Ishikawa (cell line): ENCODE results near the gene RXFP4.

Experiments used
- CEBPB ChIP-seq: IDR thresholded peaks from 2 replicates; pipeline ENCODE4 v1.6.1; 2012
- CREB1 ChIP-seq: IDR thresholded peaks from 2 replicates; pipeline ENCODE4 v1.6.1; 2012; ENCODE audit warnings: low read depth
- EGR1 ChIP-seq: IDR thresholded peaks from 2 replicates; pipeline ENCODE4 v1.6.1; 2012
- EP300 ChIP-seq: IDR thresholded peaks from 2 replicates; pipeline ENCODE4 v1.6.1; 2012; ENCODE audit warnings: borderline replicate concordance
- FOXM1 ChIP-seq: IDR thresholded peaks from 2 replicates; pipeline ENCODE4 v1.6.1; 2012; ENCODE audit warnings: low read depth, borderline replicate concordance
- NFIC ChIP-seq: IDR thresholded peaks from 2 replicates; pipeline ENCODE4 v1.6.1; 2012
- TAF1 ChIP-seq: IDR thresholded peaks from 2 replicates; pipeline ENCODE4 v1.6.1; 2012; ENCODE audit warnings: low read depth, mild to moderate bottlenecking
- USF1 ChIP-seq: IDR thresholded peaks from 2 replicates; pipeline ENCODE4 v1.6.1; 2012
- TF ChIP-seq, protein P1 (sequence below): IDR thresholded peaks from 2 replicates; pipeline ENCODE4 v1.6.1; 2012
- TF ChIP-seq, protein P2 (sequence below): IDR thresholded peaks from 2 replicates; pipeline ENCODE4 v1.6.1; 2012; ENCODE audit warnings: low read depth, mild to moderate bottlenecking

- TF ChIP-seq EGR1 (no peak), EP300 (no peak), TAF1 (no peak), FOXM1 (no peak), NFIC (no peak), CREB1 (no peak), CEBPB (no peak), USF1 (no peak)
- TF ChIP-seq, protein P1, sequence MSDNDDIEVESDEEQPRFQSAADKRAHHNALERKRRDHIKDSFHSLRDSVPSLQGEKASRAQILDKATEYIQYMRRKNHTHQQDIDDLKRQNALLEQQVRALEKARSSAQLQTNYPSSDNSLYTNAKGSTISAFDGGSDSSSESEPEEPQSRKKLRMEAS: no peak
- TF ChIP-seq, protein P2, sequence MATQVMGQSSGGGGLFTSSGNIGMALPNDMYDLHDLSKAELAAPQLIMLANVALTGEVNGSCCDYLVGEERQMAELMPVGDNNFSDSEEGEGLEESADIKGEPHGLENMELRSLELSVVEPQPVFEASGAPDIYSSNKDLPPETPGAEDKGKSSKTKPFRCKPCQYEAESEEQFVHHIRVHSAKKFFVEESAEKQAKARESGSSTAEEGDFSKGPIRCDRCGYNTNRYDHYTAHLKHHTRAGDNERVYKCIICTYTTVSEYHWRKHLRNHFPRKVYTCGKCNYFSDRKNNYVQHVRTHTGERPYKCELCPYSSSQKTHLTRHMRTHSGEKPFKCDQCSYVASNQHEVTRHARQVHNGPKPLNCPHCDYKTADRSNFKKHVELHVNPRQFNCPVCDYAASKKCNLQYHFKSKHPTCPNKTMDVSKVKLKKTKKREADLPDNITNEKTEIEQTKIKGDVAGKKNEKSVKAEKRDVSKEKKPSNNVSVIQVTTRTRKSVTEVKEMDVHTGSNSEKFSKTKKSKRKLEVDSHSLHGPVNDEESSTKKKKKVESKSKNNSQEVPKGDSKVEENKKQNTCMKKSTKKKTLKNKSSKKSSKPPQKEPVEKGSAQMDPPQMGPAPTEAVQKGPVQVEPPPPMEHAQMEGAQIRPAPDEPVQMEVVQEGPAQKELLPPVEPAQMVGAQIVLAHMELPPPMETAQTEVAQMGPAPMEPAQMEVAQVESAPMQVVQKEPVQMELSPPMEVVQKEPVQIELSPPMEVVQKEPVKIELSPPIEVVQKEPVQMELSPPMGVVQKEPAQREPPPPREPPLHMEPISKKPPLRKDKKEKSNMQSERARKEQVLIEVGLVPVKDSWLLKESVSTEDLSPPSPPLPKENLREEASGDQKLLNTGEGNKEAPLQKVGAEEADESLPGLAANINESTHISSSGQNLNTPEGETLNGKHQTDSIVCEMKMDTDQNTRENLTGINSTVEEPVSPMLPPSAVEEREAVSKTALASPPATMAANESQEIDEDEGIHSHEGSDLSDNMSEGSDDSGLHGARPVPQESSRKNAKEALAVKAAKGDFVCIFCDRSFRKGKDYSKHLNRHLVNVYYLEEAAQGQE: no peak
Measured at GRCh38 chr1:155968670-155969069, 27.2 kb downstream of the RXFP4 start.
